NCI-H2081 (cell line): ENCODE measurements around the gene CDK2AP2.
A peak's percentile ranks its signal among the peaks of the same experiment; 100 is the strongest.
"Not testable (repeated sequence)": the region's sequence is repeated elsewhere in the genome, so short reads cannot be mapped to it uniquely, and the experiment has no call there.

Experiments used
- DNase-seq, 2 experiments: peaks; one replicate each; lab custom pipeline; 2025; lab: John Stamatoyannopoulos, UW

Gene CDK2AP2, protein sequence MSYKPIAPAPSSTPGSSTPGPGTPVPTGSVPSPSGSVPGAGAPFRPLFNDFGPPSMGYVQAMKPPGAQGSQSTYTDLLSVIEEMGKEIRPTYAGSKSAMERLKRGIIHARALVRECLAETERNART

DNA sequence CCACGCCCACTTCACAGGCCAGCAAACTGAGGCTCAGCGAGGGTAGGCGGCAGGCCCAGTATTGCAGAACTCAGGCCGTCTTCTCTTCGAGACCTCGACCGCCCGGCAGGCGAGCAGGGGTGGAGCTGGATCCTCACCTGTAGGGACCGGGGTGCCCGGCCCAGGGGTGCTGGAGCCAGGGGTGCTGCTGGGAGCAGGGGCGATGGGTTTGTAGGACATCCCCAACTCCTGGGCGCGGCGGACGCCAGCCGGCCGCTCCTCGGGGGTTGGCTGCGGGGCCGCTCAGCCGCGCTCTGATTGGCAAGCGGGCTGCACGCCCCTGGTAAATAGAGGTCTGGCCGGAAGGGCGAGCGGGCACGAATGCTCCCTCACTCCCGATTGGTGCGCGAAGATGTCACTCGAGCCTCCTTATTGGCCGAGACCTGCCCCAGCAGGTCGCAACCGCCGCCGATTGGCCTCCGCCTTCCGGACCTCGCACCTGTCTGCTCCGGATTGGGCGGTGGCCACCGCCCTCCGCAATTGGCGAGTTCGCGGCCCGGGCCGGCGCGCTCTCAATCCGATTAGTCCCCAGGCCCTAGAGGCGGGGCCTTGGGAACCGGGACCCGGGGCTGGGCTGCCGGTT, at the start of gene CDK2AP2:
CDK2AP2 (minus strand) TSS at position 299 of the 622 bp plus-strand sequence; CDS start at position 219, 80 bp downstream.
- DNase-seq = peak; percentile 97 to 100

DNA sequence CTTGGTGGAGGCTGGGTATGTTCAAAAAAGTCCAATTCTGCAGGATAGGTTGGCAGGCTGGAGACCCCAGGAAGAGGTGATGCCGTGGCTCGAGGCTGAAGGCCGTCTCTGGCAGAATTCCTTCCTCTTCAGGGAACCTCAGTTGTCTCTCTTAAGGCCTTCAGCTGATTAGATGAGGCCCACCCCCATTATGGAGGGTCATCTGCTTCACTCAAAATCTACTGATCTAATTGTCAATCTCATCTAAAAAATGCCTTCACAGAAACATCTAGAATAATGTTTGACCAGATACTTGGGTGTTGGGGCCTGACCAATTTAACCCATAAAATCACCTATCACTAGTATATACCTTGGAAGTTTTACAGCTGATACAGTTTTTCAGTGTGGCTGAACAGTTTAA, 48.3 kb upstream of the CDK2AP2 start:
- DNase-seq = no peak

DNA sequence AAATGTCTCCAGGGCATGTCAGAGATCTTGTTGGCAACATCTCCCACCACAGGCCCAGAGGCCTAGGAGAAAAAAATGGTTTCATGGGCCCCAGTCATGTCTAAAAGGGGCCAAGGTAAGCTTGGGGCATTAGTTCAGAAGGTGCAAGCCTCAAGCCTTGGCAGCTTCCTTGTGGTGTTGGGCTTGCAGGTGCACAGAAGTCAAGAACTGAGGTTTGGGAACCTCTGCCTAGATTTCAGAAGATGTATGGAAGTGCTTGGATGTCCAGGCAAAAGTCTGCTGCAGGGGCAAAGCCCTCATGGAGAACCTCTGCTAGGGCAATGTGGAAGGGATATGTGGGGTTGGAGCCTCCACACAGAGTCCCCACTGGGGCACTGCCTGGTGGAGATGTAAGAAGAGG, 43.7 kb upstream of the CDK2AP2 start:
- DNase-seq = not testable (repeated sequence)

DNA sequence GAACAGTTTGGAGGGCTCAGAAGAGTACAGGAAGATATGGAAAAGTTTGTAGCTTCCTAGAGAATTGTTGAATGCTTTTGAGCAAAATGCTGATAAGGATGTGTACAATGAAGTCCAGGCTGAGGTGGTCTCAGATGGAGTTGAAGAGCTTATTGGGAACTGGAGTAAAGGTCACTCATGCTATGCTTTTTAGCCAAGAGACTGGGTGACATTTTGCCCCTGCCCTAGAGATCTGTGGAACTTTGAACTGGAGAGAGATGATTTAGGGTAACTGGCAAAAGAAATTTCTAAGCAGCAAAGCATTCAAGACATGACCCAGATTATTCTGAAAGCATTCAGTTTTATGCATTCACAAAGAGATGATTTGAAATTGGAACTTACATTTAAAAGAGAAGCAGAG, 43.2 kb upstream of the CDK2AP2 start:
- no peak for DNase-seq

GRCh38 chr11:67548555-67549110, 40.7 kb upstream of the CDK2AP2 start:
- no peak for DNase-seq

DNA sequence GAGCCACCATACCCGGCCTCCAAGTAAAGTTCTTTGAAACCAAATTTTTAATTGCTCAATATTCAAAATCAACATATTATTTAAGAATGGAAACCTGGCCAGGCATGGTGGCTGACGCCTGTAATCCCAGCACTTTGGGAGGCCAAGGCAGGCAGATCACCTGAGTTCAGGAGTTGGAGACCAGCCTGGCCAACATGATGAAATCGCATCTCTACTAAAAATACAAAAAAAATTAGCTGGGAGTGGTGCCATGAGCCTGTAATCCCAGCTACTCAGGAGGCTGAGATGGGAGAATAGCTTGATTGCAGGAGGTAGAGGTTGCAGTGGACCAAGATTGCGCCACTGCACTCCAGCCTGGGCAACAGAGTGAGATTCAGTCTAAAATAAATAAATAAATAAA, 40.1 kb upstream of the CDK2AP2 start:
- not testable (repeated sequence) for DNase-seq

DNA sequence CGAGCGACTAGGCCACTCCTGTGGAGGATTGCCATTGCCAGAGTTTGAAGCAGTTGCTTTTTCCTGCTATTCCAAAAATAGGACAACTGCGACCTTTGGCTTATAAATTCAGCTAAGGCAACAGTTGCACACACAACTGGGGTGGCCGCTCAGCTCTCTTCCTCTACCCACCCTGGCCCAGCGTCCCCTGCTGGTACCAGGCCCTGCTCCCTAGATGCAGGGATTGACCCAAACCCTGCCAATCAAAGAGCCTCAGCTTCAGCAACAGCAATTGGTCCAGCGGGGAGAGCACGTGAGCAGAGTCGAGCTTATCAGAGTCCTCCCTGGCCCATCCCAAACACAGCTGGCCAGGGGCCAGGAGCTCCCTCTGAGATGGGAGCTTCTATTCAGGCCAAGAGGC, 37.3 kb upstream of the CDK2AP2 start:
- no peak for DNase-seq

DNA sequence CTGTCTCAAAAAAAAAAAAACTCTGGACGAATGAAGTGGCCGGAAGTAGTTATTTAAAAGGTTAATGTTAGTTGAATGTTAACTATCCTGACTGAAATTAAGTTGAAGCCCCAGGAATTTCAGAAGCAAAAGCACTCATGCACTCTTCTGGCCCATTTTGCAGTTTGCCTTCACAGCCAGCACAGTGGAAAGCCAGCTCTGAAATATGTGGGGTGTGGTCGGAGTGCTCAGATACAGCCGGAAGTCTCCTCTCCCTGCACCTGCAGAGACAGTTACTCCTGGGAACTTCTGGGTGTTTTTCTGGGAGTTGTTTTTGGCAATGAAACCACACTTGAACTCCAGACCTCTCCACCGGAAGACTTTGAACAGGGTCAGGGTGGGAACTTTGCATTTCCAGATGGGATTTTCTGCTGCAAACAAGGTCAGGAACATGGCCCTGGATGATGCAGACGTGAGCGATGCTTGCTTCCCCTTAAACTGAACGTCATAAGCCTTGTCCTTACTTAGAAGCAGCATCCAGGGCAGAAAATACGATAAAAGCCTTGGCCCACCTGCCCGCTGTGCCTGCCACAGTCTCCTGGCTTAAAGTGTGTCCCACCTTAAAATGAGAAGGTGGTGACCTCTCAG, 36.8 kb upstream of the CDK2AP2 start:
- no peak for DNase-seq

DNA sequence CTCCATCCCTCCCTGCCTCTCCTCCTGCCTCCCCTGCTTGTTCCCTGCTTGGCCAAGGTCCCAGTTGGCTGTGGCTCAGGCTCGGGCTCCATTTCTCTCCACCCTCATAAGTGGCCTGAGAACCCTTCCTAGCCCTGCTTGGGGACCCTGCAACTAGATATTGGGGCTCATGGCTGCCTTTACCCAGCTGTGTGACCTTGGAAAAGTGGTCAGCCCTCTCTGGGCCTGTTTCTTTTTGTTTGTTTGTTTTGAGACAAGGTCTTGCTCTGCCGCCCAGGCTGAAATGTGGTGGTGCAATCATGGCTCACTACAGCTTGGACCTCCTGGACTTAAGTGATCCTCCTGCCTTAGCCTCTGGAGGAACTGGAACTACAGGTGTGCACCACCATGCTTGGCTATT, 35.6 kb upstream of the CDK2AP2 start:
- no peak for DNase-seq

GRCh38 chr11:67542971-67543370, 35.0 kb upstream of the CDK2AP2 start:
- DNase-seq = no peak

DNA sequence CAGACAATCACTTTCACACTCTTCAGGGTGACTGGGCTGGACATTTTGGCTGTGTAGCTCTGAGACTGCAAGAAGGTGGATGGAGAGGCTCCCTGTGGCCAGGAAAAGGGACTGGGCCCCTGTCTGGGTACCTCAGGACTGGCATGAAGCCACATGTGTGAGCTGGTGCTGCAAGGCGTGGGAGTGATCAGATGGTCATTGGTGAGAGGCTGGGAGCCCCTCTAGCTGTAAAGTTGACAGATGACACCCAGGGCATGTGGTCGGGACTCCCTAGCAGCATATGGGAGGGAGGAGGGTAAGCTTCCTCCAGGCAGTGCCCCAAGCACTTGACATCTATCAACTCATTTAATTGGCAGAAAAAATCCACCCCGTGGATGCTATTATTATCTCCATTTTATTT, 34.2 kb upstream of the CDK2AP2 start:
- DNase-seq = no peak

GRCh38 chr11:67541198-67541597, 33.2 kb upstream of the CDK2AP2 start:
- no peak for DNase-seq

- DNase-seq = no peak
Observed at GRCh38 chr11:67539550-67539949, 31.6 kb upstream of the CDK2AP2 start.

GRCh38 chr11:67538823-67539505, 31.0 kb upstream of the CDK2AP2 start:
- no peak for DNase-seq

- DNase-seq = no peak
Observed at GRCh38 chr11:67538306-67538705, 30.3 kb upstream of the CDK2AP2 start.

DNA sequence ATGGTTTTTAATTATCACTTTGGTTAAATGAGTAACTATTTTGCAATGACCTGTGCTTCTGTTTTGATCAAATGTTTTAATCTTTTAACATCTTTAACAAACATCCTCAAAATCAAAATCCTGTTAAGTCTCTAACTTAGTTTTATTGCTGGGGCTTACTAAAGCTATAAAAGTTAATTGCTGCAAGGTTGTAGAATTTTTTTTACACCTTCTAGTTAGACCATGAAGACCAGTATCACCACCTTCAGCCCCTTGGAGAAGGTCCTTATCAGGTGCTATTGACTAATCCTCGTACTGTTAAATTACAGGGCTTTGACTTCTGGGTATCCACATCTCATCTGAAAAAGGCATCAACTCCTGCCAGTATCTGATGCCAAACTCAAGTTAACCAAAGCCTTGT, 27.6 kb upstream of the CDK2AP2 start:
- no peak for DNase-seq

DNA sequence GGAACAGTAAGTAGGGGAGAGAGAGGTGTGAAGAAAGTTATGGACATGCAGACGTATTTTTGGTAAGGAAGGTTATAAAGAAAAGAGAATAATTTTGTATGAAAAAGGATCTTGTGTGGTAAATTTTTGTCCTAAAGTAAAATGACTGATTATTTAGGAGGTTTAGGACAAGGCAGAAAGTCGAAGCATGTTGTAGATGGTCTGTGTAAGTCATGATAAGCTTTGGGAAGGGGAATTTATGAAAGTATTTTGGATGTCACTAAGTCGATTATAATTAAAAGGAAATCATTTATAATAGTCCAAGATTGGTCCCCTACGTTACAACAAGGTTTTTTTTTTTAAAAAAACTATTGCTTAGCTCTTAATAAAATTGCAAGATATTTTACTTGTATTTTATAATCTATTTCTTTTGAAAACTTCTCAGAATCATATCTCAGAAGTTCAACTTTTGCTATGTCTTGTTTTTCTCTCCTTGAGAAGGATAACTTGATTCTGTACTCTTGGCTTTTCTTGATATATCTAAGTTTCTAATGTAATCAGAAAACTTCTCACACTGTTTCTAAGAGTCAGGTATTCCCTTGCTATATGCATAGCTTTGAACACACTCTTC, 26.2 kb upstream of the CDK2AP2 start:
- no peak for DNase-seq

- DNase-seq = no peak
Observed at GRCh38 chr11:67532889-67533288, 24.9 kb upstream of the CDK2AP2 start.

GRCh38 chr11:67530282-67530592, 22.3 kb upstream of the CDK2AP2 start:
- DNase-seq = no peak

DNA sequence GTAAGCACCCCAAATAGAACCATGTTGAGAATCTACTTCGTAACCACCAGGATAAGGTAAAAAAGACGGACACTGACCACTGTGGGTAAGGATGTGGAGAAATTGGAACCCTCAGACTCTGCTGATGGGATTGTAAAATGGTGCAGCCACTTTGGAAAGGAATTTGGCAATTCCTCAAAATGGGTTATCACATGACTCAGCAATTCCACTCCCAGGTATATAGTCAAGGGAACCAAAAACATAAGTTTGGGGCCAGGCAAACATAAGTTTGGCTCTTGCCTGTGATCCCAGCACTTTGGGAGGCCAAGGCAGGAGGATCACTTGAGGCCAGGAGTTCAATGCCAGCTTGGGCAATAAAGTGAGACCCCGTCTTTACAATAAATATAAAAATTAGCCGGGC, 20.4 kb upstream of the CDK2AP2 start:
- DNase-seq = no peak

- DNase-seq = no peak
Observed at GRCh38 chr11:67525275-67525976, 17.5 kb upstream of the CDK2AP2 start.

- DNase-seq = no peak
Observed at GRCh38 chr11:67524480-67524808, 16.5 kb upstream of the CDK2AP2 start.
